Osteocyte (in vitro differentiated cells): Measurements from ENCODE around the gene CEP85L. TPM values are rescaled to one million over a fixed set of nuclear protein-coding genes. Genes with fewer than 3 reads are reported as not detected.

Experiments
- DNase-seq: peaks from one replicate; pipeline ENCODE4 v3.0.0; 2021; ENCODE audit warnings: mixed read lengths; ENCODE audit not compliant: unreplicated experiment; ENCODE audit errors: extremely low spot score
- H3K27ac Mint-ChIP-seq: one replicate; pipeline ENCODE4 v1.8.0; 2021; ENCODE audit warnings: mild to moderate bottlenecking, mixed read lengths; ENCODE audit not compliant: unreplicated experiment
- H3K27me3 Mint-ChIP-seq: one replicate; pipeline ENCODE4 v1.8.0; 2021; ENCODE audit warnings: mixed read lengths; ENCODE audit not compliant: unreplicated experiment
- H3K36me3 Mint-ChIP-seq: one replicate; pipeline ENCODE4 v1.8.0; 2021; ENCODE audit warnings: mixed read lengths; ENCODE audit not compliant: unreplicated experiment
- H3K4me1 Mint-ChIP-seq: one replicate; pipeline ENCODE4 v1.8.0; 2021; ENCODE audit warnings: mixed read lengths; ENCODE audit not compliant: unreplicated experiment
- H3K4me3 Mint-ChIP-seq: one replicate; pipeline ENCODE4 v1.8.0; 2021; ENCODE audit warnings: mild to moderate bottlenecking, moderate library complexity, mixed read lengths; ENCODE audit not compliant: unreplicated experiment
- H3K9me3 Mint-ChIP-seq: one replicate; pipeline ENCODE4 v1.8.0; 2021; ENCODE audit warnings: mixed read lengths; ENCODE audit not compliant: unreplicated experiment
- total RNA-seq: library from RNA; stranded (reverse); gene quantifications from 2 replicates; pipeline ENCODE4 v1.2.1, GENCODE V29; 2021
- TF ChIP-seq, protein P1 (sequence below): fragments of 200-600 bp; sonication (generic); IDR thresholded peaks from 2 replicates; pipeline ENCODE4 v1.5.0; 2021; ENCODE audit warnings: antibody characterized with exemption, mild to moderate bottlenecking, moderate library complexity

CEP85L gene
- total RNA-seq, 1 donor from 2014 or later, result 10.4 TPM

DNA sequence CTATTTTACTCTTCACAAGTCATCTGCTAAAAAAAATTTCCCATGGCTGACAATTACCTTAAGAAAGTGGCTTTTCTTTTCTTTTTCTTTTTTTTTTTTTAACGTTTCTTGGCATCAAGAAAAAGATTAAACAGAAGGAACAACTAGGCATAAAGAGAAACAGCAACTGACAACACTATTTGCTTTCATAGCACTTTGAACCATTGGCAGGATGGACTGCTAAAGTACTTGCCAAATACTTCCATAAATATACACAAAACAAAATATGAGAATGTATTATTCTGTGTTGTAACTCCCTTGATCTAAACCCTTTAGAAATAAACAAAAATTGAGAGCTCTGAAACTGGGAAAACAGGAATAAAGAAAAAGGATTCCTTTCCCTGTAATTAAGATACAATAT, 123.3 kb downstream of the CEP85L start:
- Mint-ChIP-seq H3K27me3 (no peaks in the 10 kb centered on the region), H3K4me1 (no peaks in the 10 kb centered on the region), H3K4me3 (no peak overlapping the region), H3K36me3 (peaks cover 12% of the 10 kb centered on the region), H3K27ac (no peak overlapping the region), H3K9me3 (peaks cover 11% of the 10 kb centered on the region)
- TF ChIP-seq, protein P1, sequence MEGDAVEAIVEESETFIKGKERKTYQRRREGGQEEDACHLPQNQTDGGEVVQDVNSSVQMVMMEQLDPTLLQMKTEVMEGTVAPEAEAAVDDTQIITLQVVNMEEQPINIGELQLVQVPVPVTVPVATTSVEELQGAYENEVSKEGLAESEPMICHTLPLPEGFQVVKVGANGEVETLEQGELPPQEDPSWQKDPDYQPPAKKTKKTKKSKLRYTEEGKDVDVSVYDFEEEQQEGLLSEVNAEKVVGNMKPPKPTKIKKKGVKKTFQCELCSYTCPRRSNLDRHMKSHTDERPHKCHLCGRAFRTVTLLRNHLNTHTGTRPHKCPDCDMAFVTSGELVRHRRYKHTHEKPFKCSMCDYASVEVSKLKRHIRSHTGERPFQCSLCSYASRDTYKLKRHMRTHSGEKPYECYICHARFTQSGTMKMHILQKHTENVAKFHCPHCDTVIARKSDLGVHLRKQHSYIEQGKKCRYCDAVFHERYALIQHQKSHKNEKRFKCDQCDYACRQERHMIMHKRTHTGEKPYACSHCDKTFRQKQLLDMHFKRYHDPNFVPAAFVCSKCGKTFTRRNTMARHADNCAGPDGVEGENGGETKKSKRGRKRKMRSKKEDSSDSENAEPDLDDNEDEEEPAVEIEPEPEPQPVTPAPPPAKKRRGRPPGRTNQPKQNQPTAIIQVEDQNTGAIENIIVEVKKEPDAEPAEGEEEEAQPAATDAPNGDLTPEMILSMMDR, result no peak
- no peak for DNase-seq

DNA sequence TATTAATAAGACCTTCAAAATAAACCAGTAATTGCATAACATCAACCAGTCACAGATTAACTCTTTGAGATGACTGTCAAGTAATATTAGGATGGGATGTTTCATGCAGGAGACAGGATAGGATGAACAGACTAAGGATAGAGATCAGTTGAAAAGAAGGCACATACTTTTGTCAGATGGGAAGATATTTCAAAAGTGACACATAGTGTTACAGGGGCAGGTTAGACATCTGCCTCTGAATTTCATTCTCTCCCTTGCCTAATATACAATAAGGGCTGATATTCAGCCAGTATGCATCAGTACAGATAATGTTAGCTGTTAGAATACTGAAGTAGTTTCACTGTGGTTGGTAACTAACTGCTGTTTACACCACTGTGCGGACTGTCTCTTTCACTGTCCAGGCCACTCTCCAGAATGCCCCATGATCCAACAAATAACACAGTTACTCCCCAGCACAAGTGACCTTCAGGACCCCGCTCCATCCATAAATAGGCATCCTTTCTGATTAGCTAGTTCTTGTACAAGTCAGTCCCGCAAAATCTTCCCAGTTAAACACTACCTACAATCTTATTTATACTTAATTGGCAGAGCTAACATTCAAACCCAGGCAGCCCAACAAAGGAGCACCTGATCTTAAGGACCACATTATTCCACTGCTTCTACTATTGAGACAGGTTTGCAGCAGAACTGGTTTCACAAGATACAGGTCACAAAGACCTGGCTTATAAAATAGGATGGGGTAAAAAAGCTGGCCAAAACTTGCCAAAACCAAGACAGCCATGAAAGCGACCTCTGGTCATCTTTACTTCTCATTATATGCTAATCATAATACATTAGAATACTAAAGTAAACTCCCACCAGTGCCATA, 125.2 kb downstream of the CEP85L start:
- Mint-ChIP-seq H3K9me3 (peaks cover 4% of the 10 kb centered on the region), H3K27ac (no peak overlapping the region), H3K36me3 (peaks cover 10% of the 10 kb centered on the region), H3K27me3 (no peaks in the 10 kb centered on the region), H3K4me1 (no peaks in the 10 kb centered on the region), H3K4me3 (no peak overlapping the region)
- DNase-seq, result no peak
- TF ChIP-seq, protein P1, result no peak

DNA sequence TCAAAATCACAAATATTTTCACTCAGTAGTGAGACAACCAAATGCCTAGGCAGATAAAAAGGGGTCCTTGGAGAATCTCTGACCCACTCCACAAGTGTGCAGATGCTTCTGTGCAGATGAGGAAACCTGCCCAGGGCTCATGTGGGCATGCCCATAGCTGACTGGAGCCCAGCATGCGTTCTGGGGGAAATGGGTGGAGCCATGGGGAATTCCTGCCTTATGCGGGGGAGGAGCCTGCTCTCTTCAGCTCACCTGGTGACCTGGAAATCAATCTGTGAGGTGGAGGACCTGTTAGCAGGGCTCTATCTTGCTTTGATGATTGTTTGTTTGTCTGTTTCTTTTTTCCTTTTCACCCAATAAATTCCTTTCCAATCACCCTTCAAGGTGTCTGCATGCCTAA, 126.7 kb downstream of the CEP85L start:
- Mint-ChIP-seq H3K27me3 (no peaks in the 10 kb centered on the region), H3K27ac (no peak overlapping the region), H3K36me3 (peaks cover 6% of the 10 kb centered on the region), H3K4me1 (no peaks in the 10 kb centered on the region), H3K4me3 (no peak overlapping the region), H3K9me3 (no peaks in the 10 kb centered on the region)
- no peak for DNase-seq
- TF ChIP-seq, protein P1, result no peak

DNA sequence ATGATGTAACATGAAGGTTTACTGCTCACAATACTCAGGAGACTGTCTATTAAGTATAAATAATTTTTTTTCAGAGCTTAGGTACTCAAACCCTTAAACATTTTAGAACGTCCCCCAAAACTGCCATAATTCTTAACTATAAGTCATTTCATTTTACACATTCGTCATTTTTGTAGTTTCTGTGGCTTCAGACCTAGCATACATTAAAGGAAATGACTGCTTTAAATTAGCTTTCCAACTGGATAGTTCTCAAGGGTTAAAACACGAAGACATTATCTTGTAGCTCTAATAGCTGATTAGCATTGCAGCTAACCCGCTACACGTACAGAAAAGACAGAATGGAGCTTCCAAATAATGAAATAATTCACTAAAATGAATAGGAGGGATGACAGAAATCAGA, 128.2 kb downstream of the CEP85L start:
- no peak for DNase-seq
- H3K4me1 Mint-ChIP-seq, result no peaks in the 10 kb centered on the region
- no peaks in the 10 kb centered on the region for H3K27me3 Mint-ChIP-seq
- no peaks in the 10 kb centered on the region for H3K9me3 Mint-ChIP-seq
- no peak overlapping the region for H3K27ac Mint-ChIP-seq
- H3K36me3 Mint-ChIP-seq, result peaks cover 11% of the 10 kb centered on the region
- TF ChIP-seq, protein P1, result no peak
- no peak overlapping the region for H3K4me3 Mint-ChIP-seq

DNA sequence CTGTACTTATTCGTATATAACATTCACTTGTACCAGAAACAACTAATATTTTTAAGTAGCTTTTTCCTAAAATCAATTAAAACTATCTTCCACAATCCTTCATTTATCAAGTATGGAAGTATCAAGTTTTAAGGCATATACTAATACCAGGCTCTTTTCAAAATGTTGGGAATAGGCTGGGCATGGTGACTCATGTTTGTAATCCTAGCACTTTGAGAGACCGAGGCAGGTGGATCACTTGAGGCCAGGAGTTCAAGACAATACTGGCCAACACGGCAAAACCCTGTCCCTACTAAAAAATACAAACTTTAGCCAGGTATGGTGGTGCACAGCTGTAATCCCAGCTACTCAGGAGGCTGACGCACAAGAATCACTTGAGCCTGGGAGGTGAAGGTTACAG, 129.0 kb downstream of the CEP85L start:
- TF ChIP-seq, protein P1, result no peak
- no peak for DNase-seq
- Mint-ChIP-seq H3K4me1 (no peaks in the 10 kb centered on the region), H3K36me3 (peaks cover 17% of the 10 kb centered on the region), H3K9me3 (peaks cover 3% of the 10 kb centered on the region), H3K27ac (no peak overlapping the region), H3K27me3 (no peaks in the 10 kb centered on the region), H3K4me3 (no peak overlapping the region)
